ENCODE measurements around the gene SLC35E4. TPM values are rescaled to one million over a fixed set of nuclear protein-coding genes. Genes with fewer than 3 reads are reported as not detected.
A peak's percentile ranks its signal among the peaks of the same experiment; 100 is the strongest.

Gene SLC35E4
- total RNA-seq, 1 donor from 2014 or later = 3.2 TPM

DNA sequence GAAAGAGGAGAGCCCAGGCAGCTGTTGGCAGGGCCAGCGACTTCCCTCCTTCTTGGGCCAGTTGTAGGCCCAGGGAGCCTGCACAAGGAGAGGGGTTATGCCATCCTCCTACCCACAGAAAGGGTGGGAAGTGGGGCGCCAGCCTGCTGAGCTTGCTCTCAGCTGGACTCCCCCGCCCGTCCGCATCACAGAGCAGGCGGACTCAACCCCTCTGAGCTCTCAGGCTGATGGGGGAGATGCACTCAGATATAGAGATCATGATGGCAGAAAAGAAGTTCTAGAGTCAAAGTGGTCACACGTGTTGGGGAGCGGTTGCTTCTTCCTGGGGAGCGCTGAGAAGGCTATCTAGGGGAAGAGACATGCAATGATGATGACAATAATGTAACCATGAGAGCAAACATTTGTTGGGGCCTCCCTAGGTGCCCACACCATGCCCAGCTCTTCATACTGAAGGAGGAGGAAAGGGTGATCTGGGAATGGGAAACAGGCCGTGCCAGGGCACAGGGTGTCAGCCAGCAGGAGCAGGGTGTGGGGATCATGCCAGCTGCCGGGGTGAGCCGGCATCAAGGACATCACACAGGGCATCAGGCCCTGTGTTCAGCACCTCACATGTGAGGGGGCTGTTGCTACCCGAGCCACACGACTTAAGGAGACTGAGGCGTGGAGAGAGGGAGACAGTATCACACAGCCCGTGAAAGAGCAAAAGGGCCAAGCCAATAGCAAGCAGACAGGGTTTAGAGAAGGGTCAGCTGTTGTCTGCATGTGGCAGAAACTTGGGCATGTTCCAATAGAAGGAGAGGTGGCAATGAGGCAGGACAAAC lies 7.7 kb downstream of the SLC35E4 start:
- H3K27ac ChIP-seq (ENCODE audit: low read depth, low read length) = peak overlapping the region; percentile 14
- DNase-seq (ENCODE audit: low read depth) (no peak), FAIRE-seq (no peak)
- peak overlapping the region; percentile 63 for H3K4me2 ChIP-seq (ENCODE audit: low read length)
- Mint-ChIP-seq H3K4me1 (ENCODE audit: low read depth, unreplicated experiment) (no peaks in the 10 kb centered on the region), H3K27ac (ENCODE audit: unreplicated experiment) (no peak overlapping the region), H3K27me3 (ENCODE audit: low read depth, unreplicated experiment) (peaks cover 4% of the 10 kb centered on the region), H3K36me3 (ENCODE audit: low read depth, unreplicated experiment) (peaks cover 4% of the 10 kb centered on the region), H3K9me3 (ENCODE audit: unreplicated experiment) (no peaks in the 10 kb centered on the region), H3K4me3 (ENCODE audit: unreplicated experiment) (no peak overlapping the region)
- no peaks in the 10 kb centered on the region for H3K9me3 ChIP-seq (ENCODE audit: insufficient read depth, low read depth, low read length)
- H2AFZ ChIP-seq (ENCODE audit: low read depth, low read length) = no peak overlapping the region
- peaks cover 15% of the 10 kb centered on the region for H4K20me1 ChIP-seq (ENCODE audit: insufficient read depth, low read length)
- peaks cover 29% of the 10 kb centered on the region for H3K79me2 ChIP-seq (ENCODE audit: insufficient read depth, low read length)
- H3K4me1 ChIP-seq (ENCODE audit: insufficient read depth, low read length) = peaks cover 10% of the 10 kb centered on the region
- no peaks in the 10 kb centered on the region for H3K36me3 ChIP-seq (ENCODE audit: insufficient read depth, low read length)
- H3K9ac ChIP-seq (ENCODE audit: low read length) = peak overlapping the region; percentile 53
- H3K27me3 ChIP-seq (ENCODE audit: insufficient read depth, low read length) = no peaks in the 10 kb centered on the region
- no peak overlapping the region for H3K4me3 ChIP-seq (ENCODE audit: insufficient read depth, low read depth, low read length)
- TF ChIP-seq, protein P1, sequence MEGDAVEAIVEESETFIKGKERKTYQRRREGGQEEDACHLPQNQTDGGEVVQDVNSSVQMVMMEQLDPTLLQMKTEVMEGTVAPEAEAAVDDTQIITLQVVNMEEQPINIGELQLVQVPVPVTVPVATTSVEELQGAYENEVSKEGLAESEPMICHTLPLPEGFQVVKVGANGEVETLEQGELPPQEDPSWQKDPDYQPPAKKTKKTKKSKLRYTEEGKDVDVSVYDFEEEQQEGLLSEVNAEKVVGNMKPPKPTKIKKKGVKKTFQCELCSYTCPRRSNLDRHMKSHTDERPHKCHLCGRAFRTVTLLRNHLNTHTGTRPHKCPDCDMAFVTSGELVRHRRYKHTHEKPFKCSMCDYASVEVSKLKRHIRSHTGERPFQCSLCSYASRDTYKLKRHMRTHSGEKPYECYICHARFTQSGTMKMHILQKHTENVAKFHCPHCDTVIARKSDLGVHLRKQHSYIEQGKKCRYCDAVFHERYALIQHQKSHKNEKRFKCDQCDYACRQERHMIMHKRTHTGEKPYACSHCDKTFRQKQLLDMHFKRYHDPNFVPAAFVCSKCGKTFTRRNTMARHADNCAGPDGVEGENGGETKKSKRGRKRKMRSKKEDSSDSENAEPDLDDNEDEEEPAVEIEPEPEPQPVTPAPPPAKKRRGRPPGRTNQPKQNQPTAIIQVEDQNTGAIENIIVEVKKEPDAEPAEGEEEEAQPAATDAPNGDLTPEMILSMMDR (IDR thresholded peaks at IDR 0.05; ENCODE audit: insufficient read depth, low read depth, low read length) = no peak
- TF ChIP-seq EZH2 (IDR thresholded peaks at IDR 0.05; ENCODE audit: insufficient read depth, low read length) = no peak

DNA sequence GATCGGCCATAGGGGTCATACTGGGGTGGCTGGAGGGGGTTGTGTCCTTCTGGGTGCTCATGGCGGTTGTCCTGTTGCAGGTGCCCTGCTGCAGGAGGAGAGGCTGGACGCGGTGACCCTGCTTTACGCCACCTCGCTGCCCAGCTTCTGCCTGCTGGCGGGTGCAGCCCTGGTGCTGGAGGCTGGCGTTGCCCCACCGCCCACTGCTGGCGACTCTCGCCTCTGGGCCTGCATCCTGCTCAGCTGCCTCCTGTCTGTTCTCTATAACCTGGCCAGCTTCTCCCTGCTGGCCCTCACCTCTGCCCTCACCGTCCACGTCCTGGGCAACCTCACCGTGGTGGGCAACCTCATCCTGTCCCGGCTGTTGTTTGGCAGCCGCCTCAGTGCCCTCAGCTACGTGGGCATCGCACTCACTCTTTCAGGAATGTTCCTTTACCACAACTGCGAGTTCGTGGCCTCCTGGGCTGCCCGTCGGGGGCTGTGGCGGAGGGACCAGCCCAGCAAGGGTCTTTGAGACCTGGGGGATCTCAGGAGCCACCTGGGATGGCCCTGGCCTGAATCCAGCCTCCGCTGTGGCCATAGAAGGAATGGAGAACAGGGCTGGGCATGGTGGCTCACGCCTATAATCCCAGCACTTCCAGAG lies 11.1 kb downstream of the SLC35E4 start:
- Histone ChIP-seq H3K4me1 (ENCODE audit: insufficient read depth, low read length) (peaks cover 14% of the 10 kb centered on the region), H3K79me2 (ENCODE audit: insufficient read depth, low read length) (peaks cover 17% of the 10 kb centered on the region), H3K27me3 (ENCODE audit: insufficient read depth, low read length) (no peaks in the 10 kb centered on the region), H3K9me3 (ENCODE audit: insufficient read depth, low read depth, low read length) (no peaks in the 10 kb centered on the region), H3K4me2 (ENCODE audit: low read length) (no peak overlapping the region), H3K4me3 (ENCODE audit: insufficient read depth, low read depth, low read length) (no peak overlapping the region), H4K20me1 (ENCODE audit: insufficient read depth, low read length) (peaks cover 8% of the 10 kb centered on the region), H3K36me3 (ENCODE audit: insufficient read depth, low read length) (no peaks in the 10 kb centered on the region), H3K9ac (ENCODE audit: low read length) (no peak overlapping the region), H2AFZ (ENCODE audit: low read depth, low read length) (no peak overlapping the region), H3K27ac (ENCODE audit: low read depth, low read length) (no peak overlapping the region)
- Mint-ChIP-seq H3K36me3 (ENCODE audit: low read depth, unreplicated experiment) (peaks cover 5% of the 10 kb centered on the region), H3K4me1 (ENCODE audit: low read depth, unreplicated experiment) (no peaks in the 10 kb centered on the region), H3K27me3 (ENCODE audit: low read depth, unreplicated experiment) (peaks cover 4% of the 10 kb centered on the region), H3K4me3 (ENCODE audit: unreplicated experiment) (no peak overlapping the region), H3K27ac (ENCODE audit: unreplicated experiment) (no peak overlapping the region), H3K9me3 (ENCODE audit: unreplicated experiment) (no peaks in the 10 kb centered on the region)
- FAIRE-seq (no peak), DNase-seq (ENCODE audit: low read depth) (no peak)
- no peak for TF ChIP-seq EZH2 (IDR thresholded peaks at IDR 0.05; ENCODE audit: insufficient read depth, low read length)
- TF ChIP-seq, protein P1 (IDR thresholded peaks at IDR 0.05; ENCODE audit: insufficient read depth, low read depth, low read length) = no peak

Measured in astrocyte (in vitro differentiated cells and primary cell).